H1 (cell line): ENCODE measurements around the gene COL16A1. TPM values are rescaled to one million over a fixed set of nuclear protein-coding genes. Genes with fewer than 3 reads are reported as not detected.

ENCODE experiments used
- EZH2 ChIP-seq: fragments of 200-600 bp; sonication (generic); IDR thresholded peaks from 2 replicates; pipeline ENCODE4 v1.7.1; 2012; ENCODE audit warnings: low read depth, mild to moderate bottlenecking, moderate library complexity, low read length, inconsistent platforms; ENCODE audit not compliant: severe bottlenecking
- KDM1A ChIP-seq: fragments of 200-600, 300-600 bp; sonication (generic); IDR thresholded peaks from 2 replicates; pipeline ENCODE4 v1.7.1; 2016; ENCODE audit warnings: mild to moderate bottlenecking, low read length, borderline replicate concordance
- MAFK ChIP-seq: IDR thresholded peaks from 2 replicates; pipeline ENCODE4 v1.6.1; 2012; ENCODE audit warnings: low read depth, mild to moderate bottlenecking, improper control_type of control experiment, low read length
- POLR2A ChIP-seq, 2 experiments: IDR thresholded peaks; 1 replicate in 1 of 2; 2 replicates in 1 of 2; pipeline ENCODE4 v1.6.1; 2011; ENCODE audit warnings: low read depth in 2 of 2, low read length in 2 of 2, mild to moderate bottlenecking in 2 of 2; ENCODE audit errors: control extremely low read depth in 1 of 2
- POU5F1 ChIP-seq: IDR thresholded peaks from 2 replicates; pipeline ENCODE4 v1.6.1; 2011; ENCODE audit warnings: low read depth, mild to moderate bottlenecking, low read length, moderate library complexity
- RBBP5 ChIP-seq: IDR thresholded peaks from 2 replicates; pipeline ENCODE4 v1.7.1; 2012; ENCODE audit warnings: low read depth, mild to moderate bottlenecking, inconsistent platforms, low read length, moderate library complexity, borderline replicate concordance
- RXRA ChIP-seq: IDR thresholded peaks from 2 replicates; pipeline ENCODE4 v1.6.1; 2011; ENCODE audit warnings: low read depth, mild to moderate bottlenecking, low read length, moderate library complexity; ENCODE audit not compliant: insufficient read depth
- TCF12 ChIP-seq: IDR thresholded peaks from 2 replicates; pipeline ENCODE4 v1.6.1; 2011; ENCODE audit warnings: low read depth, mild to moderate bottlenecking, low read length
- polyA plus RNA-seq, 7 experiments: library from polyadenylated mRNA; depleted of rRNA in 3 of 7; stranded (reverse) in 5 of 7; unstranded in 2 of 7; fragments of >200 nt in 5 of 7; fragments of 200-250 nt in 2 of 7; gene quantifications; 1 replicate in 5 of 7; 2 replicates in 1 of 7; 4 replicates in 1 of 7; pipeline versions ENCODE4 v1.2.1 to v1.2.3, GENCODE V29; 2011 to 2013; ENCODE audit warnings: missing spikeins in 2 of 7, mixed read lengths in 2 of 7
- total RNA-seq: library from RNA; stranded (reverse); fragmentation: NEBNext Ultra II Directional; extraction: Animal tissue kit (Norgen Biotek cat#: 25700); gene quantifications from 2 replicates; pipeline ENCODE4 v1.2.1, GENCODE V29; 2021
- TF ChIP-seq, protein P1 (sequence below): IDR thresholded peaks from 2 replicates; pipeline ENCODE4 v1.6.1; 2011; ENCODE audit warnings: low read depth, mild to moderate bottlenecking, low read length; ENCODE audit not compliant: insufficient read depth
- TF ChIP-seq, protein P2 (sequence below): IDR thresholded peaks from 2 replicates; pipeline ENCODE4 v1.6.1; 2011; ENCODE audit warnings: low read length, improper control_type of control experiment

The COL16A1 gene
- total and polyA plus RNA-seq, 2 of the 8 experiments (the other 6 are each of a cell fraction or from before 2014, with no cell fraction given): 2.0 to 10.5 TPM

DNA sequence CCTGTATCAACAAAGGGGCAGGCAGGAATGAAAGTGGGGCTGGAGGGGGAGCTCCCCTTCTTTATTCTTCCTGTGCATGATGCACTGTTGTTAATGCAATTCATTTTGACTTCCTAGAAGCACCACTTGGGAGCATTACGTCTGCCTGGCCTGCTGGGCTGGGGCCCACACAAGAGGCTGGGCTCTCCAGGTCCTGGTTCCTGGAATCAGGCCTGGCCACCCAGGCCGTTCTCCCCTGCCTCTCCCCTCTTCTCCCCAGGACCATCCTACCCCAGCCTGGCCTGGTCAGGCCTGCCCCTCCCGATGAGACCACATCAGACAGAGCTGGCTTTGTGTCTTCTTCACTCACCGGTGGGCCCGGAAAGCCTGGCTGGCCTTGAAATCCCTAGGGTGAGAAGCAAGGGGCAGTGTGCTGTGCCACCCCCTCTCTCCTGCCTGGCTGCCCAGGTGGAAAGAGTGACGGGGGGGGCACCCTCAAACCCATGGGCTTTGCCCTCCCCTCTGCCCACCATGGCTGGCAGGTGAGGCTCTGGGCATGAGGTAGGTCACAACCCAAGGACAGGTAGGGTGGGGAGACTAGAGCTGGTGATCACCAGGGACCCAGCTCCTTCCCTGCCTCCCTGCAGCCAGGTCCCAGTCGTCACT lies 38.5 kb downstream of the COL16A1 start (continued):
- TF ChIP-seq RBBP5 (no peak), POLR2A (IDR thresholded peaks at IDR 0.05; ENCODE audit: control extremely low read depth in 1 of 2, low read depth in 2 of 2, low read length in 2 of 2) (no peak), POU5F1 (no peak), RXRA (no peak), KDM1A (no peak), TCF12 (no peak), EZH2 (no peak), MAFK (no peak)
- TF ChIP-seq, protein P1, sequence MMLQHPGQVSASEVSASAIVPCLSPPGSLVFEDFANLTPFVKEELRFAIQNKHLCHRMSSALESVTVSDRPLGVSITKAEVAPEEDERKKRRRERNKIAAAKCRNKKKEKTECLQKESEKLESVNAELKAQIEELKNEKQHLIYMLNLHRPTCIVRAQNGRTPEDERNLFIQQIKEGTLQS: no peak
- TF ChIP-seq, protein P2, sequence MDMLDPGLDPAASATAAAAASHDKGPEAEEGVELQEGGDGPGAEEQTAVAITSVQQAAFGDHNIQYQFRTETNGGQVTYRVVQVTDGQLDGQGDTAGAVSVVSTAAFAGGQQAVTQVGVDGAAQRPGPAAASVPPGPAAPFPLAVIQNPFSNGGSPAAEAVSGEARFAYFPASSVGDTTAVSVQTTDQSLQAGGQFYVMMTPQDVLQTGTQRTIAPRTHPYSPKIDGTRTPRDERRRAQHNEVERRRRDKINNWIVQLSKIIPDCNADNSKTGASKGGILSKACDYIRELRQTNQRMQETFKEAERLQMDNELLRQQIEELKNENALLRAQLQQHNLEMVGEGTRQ: no peak
